Fibroblast of lung (primary cell): Measurements from ENCODE around the gene SPHK2.

Experiments used
- CTCF ChIP-seq, 2 donors: IDR thresholded peaks in 1 of 2; conservative IDR thresholded peaks in 1 of 2; 1 replicate in 1 of 2; 2 replicates in 1 of 2; pipeline ENCODE4 v1.5.1; 2011 to 2012; ENCODE audit warnings: low read length in 2 of 2, control low read depth in 1 of 2, inconsistent platforms in 1 of 2, low read depth in 1 of 2, mild to moderate bottlenecking in 1 of 2
- EZH2 ChIP-seq: IDR thresholded peaks from 2 replicates; pipeline ENCODE4 v1.5.1; 2012; ENCODE audit warnings: low read length, control low read depth, mild to moderate bottlenecking; ENCODE audit errors: missing control alignments

- TF ChIP-seq CTCF (conservative IDR thresholded peaks at IDR 0.05 in 1 of 2, IDR thresholded peaks at IDR 0.05 in 1 of 2; ENCODE audit: low read depth in 1 of 2, low read length in 2 of 2) (no peak), EZH2 (no peak)
Measured at GRCh38 chr19:48672994-48673393, 53.7 kb downstream of the SPHK2 start, which contains the start of gene NTN5.
